Stimulated activated naive CD8-positive, alpha-beta T cell treated with anti-CD3 and anti-CD28 coated beads, Interleukin-15, Interleukin-2, amounts not matched to agents 100 ng/mL and 50 ng/mL, for 24 hours (primary cell): ENCODE results near the gene UFSP1.
"Not testable (repeated sequence)": the region's sequence is repeated elsewhere in the genome, so short reads cannot be mapped to it uniquely, and the experiment has no call there.

Experiments
- H3K27ac Mint-ChIP-seq: one replicate; pipeline ENCODE4 v1.8.0; 2021; ENCODE audit warnings: mild to moderate bottlenecking, mixed read lengths
- H3K27me3 Mint-ChIP-seq: one replicate; pipeline ENCODE4 v1.8.0; 2021; ENCODE audit warnings: mixed read lengths
- H3K36me3 Mint-ChIP-seq: one replicate; pipeline ENCODE4 v1.8.0; 2021; ENCODE audit warnings: low read depth, mixed read lengths
- H3K4me1 Mint-ChIP-seq: one replicate; pipeline ENCODE4 v1.8.0; 2021; ENCODE audit warnings: low read depth, mixed read lengths
- H3K4me3 Mint-ChIP-seq: one replicate; pipeline ENCODE4 v1.8.0; 2021; ENCODE audit warnings: mild to moderate bottlenecking, mixed read lengths
- H3K9me3 Mint-ChIP-seq: one replicate; pipeline ENCODE4 v1.8.0; 2021; ENCODE audit warnings: mixed read lengths

Gene UFSP1

DNA sequence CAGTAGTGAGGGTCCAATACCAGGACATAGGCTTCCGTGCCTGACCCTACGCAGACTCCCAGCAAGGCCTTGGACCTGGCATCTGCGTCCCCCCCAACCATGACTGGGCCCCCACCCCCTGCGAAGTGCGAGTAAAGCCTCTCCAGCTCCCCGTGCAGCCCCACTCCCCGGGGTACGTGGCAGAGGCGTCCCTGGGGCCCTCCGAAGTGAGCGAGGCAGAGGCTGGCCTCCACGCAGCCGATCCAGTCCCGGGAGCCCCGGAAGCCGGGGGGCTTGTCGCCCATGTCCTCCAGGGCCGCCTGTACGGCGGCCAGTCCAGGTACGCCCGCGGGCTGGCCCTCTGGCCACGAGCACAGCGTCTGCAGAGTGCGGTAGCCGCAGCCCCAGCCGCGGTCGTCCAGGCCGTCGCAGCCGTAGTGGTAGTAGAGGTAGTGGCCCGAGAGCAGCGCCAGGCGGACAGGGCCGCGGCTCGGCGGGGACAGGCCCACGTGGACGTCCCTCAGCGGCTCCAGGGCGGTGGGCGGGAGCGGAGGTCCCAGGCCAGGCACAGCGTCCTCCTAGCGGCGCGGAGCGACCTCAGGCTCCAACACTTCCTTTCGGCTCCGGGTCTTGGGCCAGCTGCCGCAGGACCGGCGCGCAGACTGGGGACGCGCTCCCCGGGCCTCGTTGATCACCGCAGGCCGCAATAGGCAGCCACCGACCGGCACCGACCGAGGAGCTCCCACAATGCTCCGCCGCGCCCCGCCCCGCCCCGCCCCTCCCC is at the start of gene UFSP1:
Gene UFSP1, minus strand, starts transcription at position 728 of the 763 bp plus-strand sequence. Its CDS starts 444 bp downstream, at position 284.
- Mint-ChIP-seq H3K4me3 (peak within 1 kb of the TSS; percentile 89), H3K36me3 (peaks cover 46% of the 10 kb centered on the region), H3K27me3 (peaks cover 19% of the 10 kb centered on the region), H3K4me1 (peaks cover 61% of the 10 kb centered on the region), H3K9me3 (no peaks in the 10 kb centered on the region), H3K27ac (peak within 1 kb of the TSS; percentile 94)

GRCh38 chr7:100936167-100936566 is 46.7 kb upstream of the UFSP1 start:
- H3K36me3 Mint-ChIP-seq, H3K4me1 Mint-ChIP-seq, H3K4me3 Mint-ChIP-seq, H3K9me3 Mint-ChIP-seq, H3K27ac Mint-ChIP-seq, H3K27me3 Mint-ChIP-seq: not testable (repeated sequence)

GRCh38 chr7:100935381-100935780 is 45.9 kb upstream of the UFSP1 start:
- H3K27ac Mint-ChIP-seq, H3K4me3 Mint-ChIP-seq, H3K9me3 Mint-ChIP-seq, H3K36me3 Mint-ChIP-seq, H3K4me1 Mint-ChIP-seq: not testable (repeated sequence)
- H3K27me3 Mint-ChIP-seq: peaks cover 14% of the 10 kb centered on the region

DNA sequence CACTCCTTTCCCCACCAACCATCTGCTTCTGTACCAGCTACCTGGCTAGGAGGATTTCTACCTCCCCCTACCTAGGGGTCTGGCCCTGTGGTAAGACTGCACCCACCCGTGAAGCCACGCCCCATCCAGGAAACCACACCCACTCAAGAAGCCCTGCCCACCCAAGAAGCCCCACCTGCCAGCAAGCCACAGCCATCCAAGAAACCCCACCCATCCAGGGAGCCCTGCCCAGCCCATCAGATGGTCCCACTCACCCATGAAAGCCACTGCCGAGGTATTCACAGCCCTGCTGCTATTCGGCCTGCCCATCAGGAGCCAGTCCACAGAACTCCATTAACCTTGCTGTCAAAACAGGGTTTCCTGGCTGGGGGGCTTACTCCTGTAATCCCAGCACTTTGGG is 44.2 kb upstream of the UFSP1 start:
- peaks cover 6% of the 10 kb centered on the region for H3K9me3 Mint-ChIP-seq
- peaks cover 13% of the 10 kb centered on the region for H3K27me3 Mint-ChIP-seq
- no peak overlapping the region for H3K4me3 Mint-ChIP-seq
- H3K4me1 Mint-ChIP-seq: no peaks in the 10 kb centered on the region
- H3K36me3 Mint-ChIP-seq: no peaks in the 10 kb centered on the region
- H3K27ac Mint-ChIP-seq: no peak overlapping the region

DNA sequence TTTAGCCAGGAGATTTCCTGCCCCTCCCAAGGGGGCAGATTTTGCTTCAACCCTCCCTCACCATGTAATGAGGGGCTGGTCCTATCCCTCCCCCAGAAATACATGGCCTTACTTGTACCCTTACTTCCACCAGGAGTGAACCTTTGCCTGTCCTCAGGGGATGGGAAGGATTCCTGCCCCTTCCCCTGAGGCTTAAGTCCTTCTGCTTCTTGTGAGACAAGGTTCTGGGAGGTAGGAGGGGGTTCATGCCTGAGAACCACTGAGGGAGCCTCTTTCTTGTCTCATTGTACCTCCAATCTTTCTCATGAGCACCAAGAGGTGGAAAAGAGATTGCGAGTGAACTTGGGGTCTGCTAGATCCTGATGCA is 40.3 kb upstream of the UFSP1 start:
- Mint-ChIP-seq H3K4me1 (no peaks in the 10 kb centered on the region), H3K4me3 (no peak overlapping the region), H3K27ac (no peak overlapping the region), H3K9me3 (peaks cover 6% of the 10 kb centered on the region), H3K36me3 (no peaks in the 10 kb centered on the region), H3K27me3 (peaks cover 13% of the 10 kb centered on the region)

DNA sequence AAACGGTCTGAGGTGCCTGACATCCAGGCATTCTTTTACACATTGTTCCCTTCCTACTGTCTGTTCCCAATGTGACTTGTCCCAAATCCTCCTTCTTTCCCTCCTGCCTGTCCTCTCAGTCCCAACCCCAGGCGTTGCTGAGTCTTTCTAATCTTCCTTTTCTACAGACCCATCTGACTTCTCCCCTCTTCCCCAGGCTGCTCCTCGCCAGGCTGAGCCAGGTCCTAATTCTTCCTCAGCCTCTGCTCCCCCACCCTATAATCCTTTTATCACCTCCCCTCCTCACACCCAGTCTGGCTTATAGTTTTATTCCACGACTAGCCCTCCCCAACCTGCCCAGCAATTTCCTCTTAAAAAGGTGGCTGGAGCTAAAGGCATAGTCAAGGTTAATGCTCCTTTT is 34.1 kb upstream of the UFSP1 start:
- not testable (repeated sequence) for H3K9me3 Mint-ChIP-seq, H3K4me1 Mint-ChIP-seq, H3K36me3 Mint-ChIP-seq, H3K4me3 Mint-ChIP-seq, H3K27ac Mint-ChIP-seq
- peaks cover 25% of the 10 kb centered on the region for H3K27me3 Mint-ChIP-seq

DNA sequence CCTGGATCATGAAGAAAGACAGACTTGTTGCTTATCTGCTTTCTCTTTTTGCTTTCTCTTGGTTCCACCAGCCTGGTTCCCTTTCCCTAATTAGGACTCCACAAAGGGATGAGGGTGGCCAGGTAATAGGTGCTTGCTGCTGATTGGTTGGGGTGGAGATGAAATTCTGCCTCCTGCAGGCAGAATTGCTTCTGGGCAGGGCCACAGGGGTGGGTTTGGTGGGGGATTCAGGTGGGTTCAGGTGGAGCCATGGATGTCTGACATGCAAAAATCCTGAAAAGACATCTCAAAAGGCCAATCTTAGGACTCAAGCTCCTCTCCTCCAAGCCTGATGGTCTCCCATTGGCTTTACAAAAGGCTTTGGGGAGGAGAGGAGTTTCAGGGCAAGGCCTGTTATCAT is 31.5 kb upstream of the UFSP1 start:
- H3K36me3 Mint-ChIP-seq: no peaks in the 10 kb centered on the region
- peaks cover 31% of the 10 kb centered on the region for H3K27me3 Mint-ChIP-seq
- H3K4me1 Mint-ChIP-seq: no peaks in the 10 kb centered on the region
- H3K27ac Mint-ChIP-seq: no peak overlapping the region
- no peak overlapping the region for H3K4me3 Mint-ChIP-seq
- H3K9me3 Mint-ChIP-seq: no peaks in the 10 kb centered on the region

DNA sequence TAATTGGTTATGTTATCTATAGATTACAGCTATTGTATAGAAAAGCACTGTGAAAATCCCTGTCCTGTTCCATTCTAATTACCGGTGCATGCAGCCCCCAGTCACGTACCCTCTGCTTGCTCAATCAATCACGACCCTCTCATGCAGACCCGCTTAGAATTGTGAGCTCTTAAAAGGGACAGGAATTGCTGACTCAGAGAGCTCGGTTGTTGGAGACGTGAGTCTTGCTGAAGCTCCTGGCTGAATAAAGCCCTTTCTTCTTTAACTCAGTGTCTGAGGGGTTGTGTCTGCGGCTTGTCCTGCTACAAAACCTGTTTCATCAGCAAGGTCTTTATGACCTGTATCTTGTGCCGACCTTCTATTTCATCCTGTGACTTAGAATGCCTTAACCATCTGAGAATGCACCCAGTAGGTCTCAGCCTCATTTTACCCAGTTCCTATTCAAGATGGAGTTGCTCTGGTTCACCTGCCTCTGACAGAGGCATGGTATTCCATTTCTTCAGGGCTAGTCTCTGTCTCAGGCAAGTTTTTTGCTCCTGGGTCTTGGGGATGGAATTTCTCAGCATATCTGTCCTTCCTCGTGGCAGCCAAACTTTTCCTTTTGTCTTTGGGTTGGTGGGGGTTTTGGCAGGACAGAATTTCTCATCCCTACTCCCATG is 30.4 kb upstream of the UFSP1 start:
- H3K27me3 Mint-ChIP-seq: peaks cover 31% of the 10 kb centered on the region
- H3K36me3 Mint-ChIP-seq, H3K27ac Mint-ChIP-seq, H3K4me3 Mint-ChIP-seq, H3K4me1 Mint-ChIP-seq, H3K9me3 Mint-ChIP-seq: not testable (repeated sequence)

- not testable (repeated sequence) for H3K4me1 Mint-ChIP-seq, H3K36me3 Mint-ChIP-seq, H3K9me3 Mint-ChIP-seq, H3K4me3 Mint-ChIP-seq, H3K27ac Mint-ChIP-seq
- peaks cover 31% of the 10 kb centered on the region for H3K27me3 Mint-ChIP-seq
Observed at GRCh38 chr7:100919335-100919734, 29.8 kb upstream of the UFSP1 start.

GRCh38 chr7:100914879-100915447 is 25.4 kb upstream of the UFSP1 start:
- Mint-ChIP-seq H3K9me3 (no peaks in the 10 kb centered on the region), H3K27me3 (peaks cover 15% of the 10 kb centered on the region), H3K27ac (peak overlapping the region; percentile 1), H3K36me3 (no peaks in the 10 kb centered on the region), H3K4me3 (no peak overlapping the region), H3K4me1 (peaks cover 3% of the 10 kb centered on the region)

- no peak overlapping the region for H3K27ac Mint-ChIP-seq
- H3K9me3 Mint-ChIP-seq: no peaks in the 10 kb centered on the region
- H3K27me3 Mint-ChIP-seq: peaks cover 10% of the 10 kb centered on the region
- H3K36me3 Mint-ChIP-seq: no peaks in the 10 kb centered on the region
- no peak overlapping the region for H3K4me3 Mint-ChIP-seq
- peaks cover 3% of the 10 kb centered on the region for H3K4me1 Mint-ChIP-seq
Observed at GRCh38 chr7:100914208-100914878, 24.8 kb upstream of the UFSP1 start.

DNA sequence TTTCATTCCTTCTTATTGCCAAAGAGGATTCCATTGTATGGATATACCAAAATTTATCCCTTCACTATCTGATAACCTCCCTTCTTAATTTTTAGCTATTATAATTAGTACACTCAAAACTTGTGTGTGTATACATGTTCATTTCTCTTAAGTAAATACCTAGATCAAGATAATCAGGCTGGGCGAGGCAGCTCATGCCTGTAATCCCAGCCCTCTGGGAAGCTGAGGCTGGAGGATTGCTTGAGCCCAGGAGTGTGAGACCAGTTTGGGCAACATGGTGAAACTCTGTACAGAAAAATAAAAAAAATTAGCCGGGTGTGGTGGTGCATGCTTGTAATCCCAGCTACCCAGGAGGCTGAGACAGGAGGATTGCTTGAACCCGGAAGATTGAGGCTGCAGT is 22.0 kb upstream of the UFSP1 start:
- no peaks in the 10 kb centered on the region for H3K9me3 Mint-ChIP-seq
- H3K27me3 Mint-ChIP-seq: peaks cover 7% of the 10 kb centered on the region
- H3K27ac Mint-ChIP-seq: no peak overlapping the region
- H3K36me3 Mint-ChIP-seq: no peaks in the 10 kb centered on the region
- H3K4me3 Mint-ChIP-seq: no peak overlapping the region
- H3K4me1 Mint-ChIP-seq: peaks cover 3% of the 10 kb centered on the region

GRCh38 chr7:100910443-100910842 is 20.9 kb upstream of the UFSP1 start:
- H3K9me3 Mint-ChIP-seq, H3K4me1 Mint-ChIP-seq, H3K4me3 Mint-ChIP-seq, H3K27me3 Mint-ChIP-seq, H3K36me3 Mint-ChIP-seq, H3K27ac Mint-ChIP-seq: not testable (repeated sequence)

DNA sequence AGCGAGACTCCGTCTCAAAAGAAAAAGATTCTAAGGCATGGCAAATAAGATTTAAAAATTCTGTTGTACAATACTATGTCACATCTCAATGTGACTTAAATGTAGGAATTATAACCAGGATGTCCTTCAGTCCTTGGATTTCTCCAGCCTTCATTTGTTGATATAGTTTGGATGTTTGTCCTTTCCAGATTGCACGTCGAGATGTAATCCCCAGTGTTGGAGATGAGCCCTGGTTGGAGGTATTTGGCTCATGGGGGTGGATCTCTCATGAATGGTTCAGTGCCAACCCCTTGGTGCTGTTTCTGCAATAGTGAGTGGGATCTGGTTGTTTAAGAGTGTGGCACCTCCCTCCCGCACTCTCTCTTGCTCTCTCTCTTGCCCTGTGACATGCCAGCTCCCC is 19.0 kb upstream of the UFSP1 start:
- H3K9me3 Mint-ChIP-seq: no peaks in the 10 kb centered on the region
- peaks cover 4% of the 10 kb centered on the region for H3K27me3 Mint-ChIP-seq
- H3K4me1 Mint-ChIP-seq: no peaks in the 10 kb centered on the region
- no peak overlapping the region for H3K27ac Mint-ChIP-seq
- H3K36me3 Mint-ChIP-seq: no peaks in the 10 kb centered on the region
- H3K4me3 Mint-ChIP-seq: no peak overlapping the region

- Mint-ChIP-seq H3K4me1 (no peaks in the 10 kb centered on the region), H3K4me3 (no peak overlapping the region), H3K36me3 (no peaks in the 10 kb centered on the region), H3K27me3 (peaks cover 17% of the 10 kb centered on the region), H3K27ac (no peak overlapping the region), H3K9me3 (no peaks in the 10 kb centered on the region)
Observed at GRCh38 chr7:100902638-100903037, 13.1 kb upstream of the UFSP1 start.
